HepG2 (cell line): ENCODE data around the gene PRSS8. TPM values are rescaled to one million over a fixed set of nuclear protein-coding genes. Genes with fewer than 3 reads are reported as not detected.

Experiments
- GATAD1 ChIP-seq: IDR thresholded peaks from 2 replicates; pipeline ENCODE4 v1.6.1; 2016; ENCODE audit warnings: missing genetic modification reagents, missing compliant biosample characterization
- HHEX ChIP-seq: IDR thresholded peaks from 2 replicates; pipeline ENCODE4 v1.6.1; 2016; ENCODE audit warnings: control low read depth
- HNRNPUL1 ChIP-seq: fragments of 200-400 bp; formaldehyde crosslinking; IDR thresholded peaks from 2 replicates; pipeline ENCODE4 v1.6.1; 2017; ENCODE audit warnings: low read depth, mild to moderate bottlenecking, low read length, moderate library complexity
- KLF9 ChIP-seq: IDR thresholded peaks from 2 replicates; pipeline ENCODE4 v1.6.1; 2016; ENCODE audit warnings: low read depth
- MATR3 ChIP-seq: sonication (generic); formaldehyde crosslinking; IDR thresholded peaks from 2 replicates; pipeline ENCODE4 v1.4.0; 2020; ENCODE audit warnings: missing genetic modification reagents
- MLLT10 ChIP-seq: sonication (generic); formaldehyde crosslinking; IDR thresholded peaks from 2 replicates; pipeline ENCODE4 v1.4.0; 2020; ENCODE audit warnings: missing genetic modification reagents
- PLRG1 ChIP-seq: fragments of 450-650 bp; conservative IDR thresholded peaks from 2 replicates; pipeline ENCODE4 v1.6.1; 2016
- SIX1 ChIP-seq: sonication (generic); formaldehyde crosslinking; IDR thresholded peaks from 2 replicates; pipeline ENCODE4 v1.4.0; 2020; ENCODE audit warnings: missing genetic modification reagents, borderline replicate concordance
- SP4 ChIP-seq: sonication (generic); formaldehyde crosslinking; IDR thresholded peaks from 2 replicates; pipeline ENCODE4 v1.8.1; 2023; ENCODE audit warnings: mild to moderate bottlenecking, missing genetic modification reagents
- TARDBP ChIP-seq: sonication (generic); formaldehyde crosslinking; IDR thresholded peaks from 2 replicates; pipeline ENCODE4 v1.8.0; 2022; ENCODE audit warnings: mild to moderate bottlenecking, missing genetic modification reagents
- ZBTB33 ChIP-seq: sonication (generic); formaldehyde crosslinking; IDR thresholded peaks from 2 replicates; pipeline ENCODE4 v1.4.0; 2020; ENCODE audit warnings: missing genetic modification reagents
- ZFP1 ChIP-seq: IDR thresholded peaks from 2 replicates; pipeline ENCODE4 v1.6.1; 2016
- ZFP36 ChIP-seq: fragments of 150-350 bp; IDR thresholded peaks from 2 replicates; pipeline ENCODE4 v1.6.1; 2018; ENCODE audit warnings: borderline replicate concordance, low read length, low read depth; ENCODE audit not compliant: partially characterized antibody
- ZMYM2 ChIP-seq: sonication (generic); formaldehyde crosslinking; IDR thresholded peaks from 2 replicates; pipeline ENCODE4 v1.8.0; 2022; ENCODE audit warnings: mild to moderate bottlenecking, missing genetic modification reagents
- ZNF207 ChIP-seq: fragments of 450-650 bp; IDR thresholded peaks from 2 replicates; pipeline ENCODE4 v1.6.1; 2016; ENCODE audit warnings: antibody characterized with exemption, borderline replicate concordance
- ZNF414 ChIP-seq: sonication (generic); formaldehyde crosslinking; IDR thresholded peaks from 2 replicates; pipeline ENCODE4 v1.5.0; 2020; ENCODE audit warnings: missing genetic modification reagents
- ZNF451 ChIP-seq: sonication (generic); formaldehyde crosslinking; IDR thresholded peaks from 2 replicates; pipeline ENCODE4 v1.5.0; 2020; ENCODE audit warnings: mild to moderate bottlenecking, missing genetic modification reagents
- ZNF607 ChIP-seq: sonication (generic); formaldehyde crosslinking; IDR thresholded peaks from 2 replicates; pipeline ENCODE4 v1.5.1; 2020; ENCODE audit warnings: missing genetic modification reagents, mild to moderate bottlenecking, borderline replicate concordance
- polyA plus RNA-seq, 8 experiments: library from polyadenylated mRNA; depleted of rRNA in 3 of 8; stranded (reverse) in 7 of 8; unstranded in 1 of 8; fragments of >200 nt; fragmentation: Illumina TruSeq in 4 of 8; extraction: Trizol in 4 of 8; gene quantifications; 2 replicates each; pipeline versions ENCODE4 v1.2.1 to v1.2.3, GENCODE V29; 2011 to 2016; ENCODE audit warnings: low read depth in 4 of 8, missing spikeins in 1 of 8, mixed read lengths in 1 of 8; ENCODE audit not compliant: insufficient read depth in 1 of 8
- total RNA-seq, 5 experiments: library from RNA; depleted of rRNA; stranded (reverse); fragments of >200 nt; fragmentation: Illumina TruSeq; extraction: Trizol; gene quantifications; 2 replicates each; pipeline ENCODE4 v1.2.3, GENCODE V29; 2016; ENCODE audit warnings: low read depth in 1 of 5
- TF ChIP-seq, protein P1 (sequence below): sonication (generic); formaldehyde crosslinking; IDR thresholded peaks from 2 replicates; pipeline ENCODE4 v1.8.0; 2022; ENCODE audit warnings: missing genetic modification reagents, mild to moderate bottlenecking, inconsistent platforms, borderline replicate concordance
- TF ChIP-seq, protein P2 (sequence below): sonication (generic); formaldehyde crosslinking; IDR thresholded peaks from 2 replicates; pipeline ENCODE4 v1.9.0; 2021; ENCODE audit warnings: missing genetic modification reagents, mild to moderate bottlenecking, borderline replicate concordance
- TF ChIP-seq, protein P3 (sequence below): sonication (generic); formaldehyde crosslinking; IDR thresholded peaks from 2 replicates; pipeline ENCODE4 v1.9.0; 2021; ENCODE audit warnings: missing genetic modification reagents, borderline replicate concordance

PRSS8 gene
- total and polyA plus RNA-seq, 2 of the 13 experiments (the other 11 are each of a cell fraction or from before 2014, with no cell fraction given), result 2.6 to 7.2 TPM

DNA sequence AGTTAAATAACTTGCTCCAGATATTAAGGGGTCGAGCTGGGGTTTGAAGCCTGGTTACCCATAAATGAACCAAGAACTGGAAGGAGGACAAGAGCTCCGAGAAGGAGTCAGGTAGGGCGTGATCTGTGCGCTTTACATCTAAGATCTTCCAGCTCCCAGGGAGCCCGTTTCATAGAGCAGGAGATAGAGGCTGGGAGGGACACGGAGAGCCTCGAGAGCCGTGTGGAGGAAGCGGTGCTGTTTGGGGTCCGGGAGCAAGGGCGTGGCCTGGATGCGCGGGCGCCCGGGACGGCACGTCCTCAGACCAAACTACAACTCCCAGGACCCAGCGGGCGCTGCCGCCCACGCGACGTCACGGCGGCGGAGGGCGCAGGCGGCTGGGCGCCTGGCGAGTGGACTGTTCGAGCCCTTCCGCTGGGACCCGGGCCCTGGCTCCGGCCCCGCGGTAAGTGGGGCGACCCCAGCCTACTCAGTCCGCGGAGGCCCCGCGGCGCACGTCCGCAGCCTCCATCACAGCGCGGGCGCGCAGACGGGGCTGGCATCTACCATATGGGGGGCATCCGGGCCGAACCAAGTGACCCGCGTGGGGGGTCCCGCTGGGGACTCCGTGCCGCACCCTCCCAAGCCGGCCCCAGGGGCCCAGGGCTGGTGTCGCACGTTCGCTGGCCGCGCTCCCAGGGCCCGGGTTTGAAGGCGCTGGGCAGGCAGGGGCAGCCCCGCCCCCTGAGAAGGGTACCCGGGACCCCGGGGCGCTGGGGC is 27.3 kb downstream of the PRSS8 start, which contains the start of gene BCKDK (continued):
- TF ChIP-seq ZNF207, result no peak
- TF ChIP-seq ZBTB33 (CRISPR knock-in tag), result no peak; the same call in 1 of the 2 replicates
- TF ChIP-seq SP4 (CRISPR knock-in tag), result peak; percentile 84
- TF ChIP-seq ZMYM2 (CRISPR knock-in tag), result no peak; the same call in 1 of the 2 replicates
- peak; percentile 69; the same call in 1 of the 2 replicates for TF ChIP-seq ZNF607 (CRISPR knock-in tag)
- 0 out of 2 replicates have a peak, but pooled peaks have one; percentile 56 for TF ChIP-seq ZNF414
- TF ChIP-seq TARDBP (CRISPR knock-in tag), result 0 out of 2 replicates have a peak, but pooled peaks have one; percentile 11
- TF ChIP-seq ZFP36, result no peak
- TF ChIP-seq, protein P1, sequence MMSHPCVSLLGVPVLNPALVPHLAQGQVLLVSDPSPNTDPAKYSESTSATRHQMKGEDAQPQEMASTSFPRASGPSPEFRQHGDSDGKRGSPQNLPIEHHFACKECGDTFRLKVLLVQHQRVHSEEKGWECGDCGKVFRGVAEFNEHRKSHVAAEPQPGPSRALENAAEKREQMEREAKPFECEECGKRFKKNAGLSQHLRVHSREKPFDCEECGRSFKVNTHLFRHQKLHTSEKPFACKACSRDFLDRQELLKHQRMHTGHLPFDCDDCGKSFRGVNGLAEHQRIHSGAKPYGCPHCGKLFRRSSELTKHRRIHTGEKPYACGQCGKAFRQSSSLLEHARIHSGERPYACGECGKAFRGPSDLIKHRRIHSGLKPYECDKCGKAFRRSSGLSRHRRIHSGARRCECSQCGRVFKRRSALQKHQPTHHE (CRISPR knock-in tag), result no peak
- no peak for TF ChIP-seq PLRG1
- no peak for TF ChIP-seq HHEX (CRISPR knock-in tag)
- TF ChIP-seq, protein P2, sequence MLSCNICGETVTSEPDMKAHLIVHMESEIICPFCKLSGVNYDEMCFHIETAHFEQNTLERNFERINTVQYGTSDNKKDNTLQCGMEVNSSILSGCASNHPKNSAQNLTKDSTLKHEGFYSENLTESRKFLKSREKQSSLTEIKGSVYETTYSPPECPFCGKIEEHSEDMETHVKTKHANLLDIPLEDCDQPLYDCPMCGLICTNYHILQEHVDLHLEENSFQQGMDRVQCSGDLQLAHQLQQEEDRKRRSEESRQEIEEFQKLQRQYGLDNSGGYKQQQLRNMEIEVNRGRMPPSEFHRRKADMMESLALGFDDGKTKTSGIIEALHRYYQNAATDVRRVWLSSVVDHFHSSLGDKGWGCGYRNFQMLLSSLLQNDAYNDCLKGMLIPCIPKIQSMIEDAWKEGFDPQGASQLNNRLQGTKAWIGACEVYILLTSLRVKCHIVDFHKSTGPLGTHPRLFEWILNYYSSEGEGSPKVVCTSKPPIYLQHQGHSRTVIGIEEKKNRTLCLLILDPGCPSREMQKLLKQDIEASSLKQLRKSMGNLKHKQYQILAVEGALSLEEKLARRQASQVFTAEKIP, result no peak
- TF ChIP-seq, protein P3, sequence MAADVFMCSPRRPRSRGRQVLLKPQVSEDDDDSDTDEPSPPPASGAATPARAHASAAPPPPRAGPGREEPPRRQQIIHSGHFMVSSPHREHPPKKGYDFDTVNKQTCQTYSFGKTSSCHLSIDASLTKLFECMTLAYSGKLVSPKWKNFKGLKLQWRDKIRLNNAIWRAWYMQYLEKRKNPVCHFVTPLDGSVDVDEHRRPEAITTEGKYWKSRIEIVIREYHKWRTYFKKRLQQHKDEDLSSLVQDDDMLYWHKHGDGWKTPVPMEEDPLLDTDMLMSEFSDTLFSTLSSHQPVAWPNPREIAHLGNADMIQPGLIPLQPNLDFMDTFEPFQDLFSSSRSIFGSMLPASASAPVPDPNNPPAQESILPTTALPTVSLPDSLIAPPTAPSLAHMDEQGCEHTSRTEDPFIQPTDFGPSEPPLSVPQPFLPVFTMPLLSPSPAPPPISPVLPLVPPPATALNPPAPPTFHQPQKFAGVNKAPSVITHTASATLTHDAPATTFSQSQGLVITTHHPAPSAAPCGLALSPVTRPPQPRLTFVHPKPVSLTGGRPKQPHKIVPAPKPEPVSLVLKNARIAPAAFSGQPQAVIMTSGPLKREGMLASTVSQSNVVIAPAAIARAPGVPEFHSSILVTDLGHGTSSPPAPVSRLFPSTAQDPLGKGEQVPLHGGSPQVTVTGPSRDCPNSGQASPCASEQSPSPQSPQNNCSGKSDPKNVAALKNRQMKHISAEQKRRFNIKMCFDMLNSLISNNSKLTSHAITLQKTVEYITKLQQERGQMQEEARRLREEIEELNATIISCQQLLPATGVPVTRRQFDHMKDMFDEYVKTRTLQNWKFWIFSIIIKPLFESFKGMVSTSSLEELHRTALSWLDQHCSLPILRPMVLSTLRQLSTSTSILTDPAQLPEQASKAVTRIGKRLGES (CRISPR knock-in tag), result no peak
- TF ChIP-seq MLLT10 (CRISPR knock-in tag), result no peak
- no peak for TF ChIP-seq HNRNPUL1
- TF ChIP-seq KLF9 (CRISPR knock-in tag), result peak; percentile 80
- 0 out of 2 replicates have a peak, but pooled peaks have one; percentile 62 for TF ChIP-seq ZNF451
- peak; percentile 83 for TF ChIP-seq GATAD1 (CRISPR knock-in tag)
- TF ChIP-seq ZFP1 (CRISPR knock-in tag), result no peak
- no peak for TF ChIP-seq MATR3 (CRISPR knock-in tag)
- TF ChIP-seq SIX1 (CRISPR knock-in tag), result no peak
